Upper lobe of left lung (tissue), 6 donors: ENCODE measurements around the gene ITGAX. TPM values are rescaled to one million over a fixed set of nuclear protein-coding genes. Genes with fewer than 3 reads are reported as not detected.

Experiments
- ATAC-seq, 2 donors: fragments of 200-7000 bp; cut with Tn5 transposase; one replicate each; pipeline ENCODE4 v1.9.1; 2022; ENCODE audit warnings: mild to moderate bottlenecking in 2 of 2, moderate library complexity in 2 of 2; ENCODE audit not compliant: low FRiP score in 2 of 2
- DNase-seq, 2 donors: peaks; one replicate each; pipeline ENCODE4 v3.0.0-alpha.2; 2019 to 2020
- H3K27ac ChIP-seq, 4 donors: fragments of 200-600 bp; sonication (generic); one replicate each; pipeline ENCODE4 v1.5.1; 2016 to 2019
- H3K27me3 ChIP-seq, 4 donors: fragments of 200-600 bp; sonication (generic); one replicate each; pipeline ENCODE4 v1.5.1; 2017 to 2019
- H3K36me3 ChIP-seq, 4 donors: fragments of 200-600 bp; sonication (generic); one replicate each; pipeline ENCODE4 v1.5.1; 2016 to 2019
- H3K4me1 ChIP-seq, 4 donors: fragments of 200-600 bp; sonication (generic); one replicate each; pipeline ENCODE4 v1.5.1; 2018 to 2019
- H3K4me3 ChIP-seq, 4 donors: fragments of 200-600 bp; sonication (generic); one replicate each; pipeline ENCODE4 v1.5.1; 2017 to 2019; ENCODE audit warnings: mild to moderate bottlenecking in 2 of 4, moderate library complexity in 1 of 4
- H3K9me3 ChIP-seq, 4 donors: fragments of 200-600 bp; sonication (generic); one replicate each; pipeline ENCODE4 v1.5.1; 2018 to 2019
- EP300 ChIP-seq, 4 donors: sonication (generic); formaldehyde crosslinking; IDR thresholded peaks; one replicate each; pipeline ENCODE4 v1.5.1; 2017; ENCODE audit warnings: antibody characterized with exemption in 4 of 4, control low read depth in 2 of 4
- POLR2A ChIP-seq, 4 donors: fragments of 450-650 bp; IDR thresholded peaks; one replicate each; pipeline ENCODE4 v1.5.1; 2016 to 2017; ENCODE audit warnings: antibody characterized with exemption in 4 of 4, mild to moderate bottlenecking in 2 of 4
- POLR2AphosphoS5 ChIP-seq, 2 donors: sonication (generic); formaldehyde crosslinking; IDR thresholded peaks; one replicate each; pipeline ENCODE4 v1.5.1; 2017; ENCODE audit warnings: antibody characterized with exemption in 2 of 2
- WGBS, 2 donors: methylation state at CpG; one replicate each; pipeline ENCODE4 v1.1.5; 2017 to 2018; 5-methylcytosine and 5-hydroxymethylcytosine counted together
- total RNA-seq, 6 donors: library from RNA; depleted of rRNA in 4 of 6; stranded (reverse); fragments of >200 nt in 4 of 6; gene quantifications; one replicate each; pipeline versions ENCODE4 v1.1.0 to v1.2.1, GENCODE V29; 2016 to 2021
- TF ChIP-seq, protein P1 (sequence below), 6 experiments: fragments of 450-650 bp in 4 of 6; fragments of 200-600 bp in 2 of 6; sonication (generic) in 2 of 6; IDR thresholded peaks; one replicate each; pipeline ENCODE4 v1.5.1; 2016 to 2019; ENCODE audit warnings: antibody characterized with exemption in 6 of 6
- donor health status: DM: no; HTN: no; CAD: no; lungs with moderate emphysema.
- donor health status: DM: no; HTN: yes; CAD: no; lungs with severe emphysema.

ITGAX gene
- total RNA-seq, 6 donors from 2014 or later: 24.0 to 318 (median 134) TPM

DNA sequence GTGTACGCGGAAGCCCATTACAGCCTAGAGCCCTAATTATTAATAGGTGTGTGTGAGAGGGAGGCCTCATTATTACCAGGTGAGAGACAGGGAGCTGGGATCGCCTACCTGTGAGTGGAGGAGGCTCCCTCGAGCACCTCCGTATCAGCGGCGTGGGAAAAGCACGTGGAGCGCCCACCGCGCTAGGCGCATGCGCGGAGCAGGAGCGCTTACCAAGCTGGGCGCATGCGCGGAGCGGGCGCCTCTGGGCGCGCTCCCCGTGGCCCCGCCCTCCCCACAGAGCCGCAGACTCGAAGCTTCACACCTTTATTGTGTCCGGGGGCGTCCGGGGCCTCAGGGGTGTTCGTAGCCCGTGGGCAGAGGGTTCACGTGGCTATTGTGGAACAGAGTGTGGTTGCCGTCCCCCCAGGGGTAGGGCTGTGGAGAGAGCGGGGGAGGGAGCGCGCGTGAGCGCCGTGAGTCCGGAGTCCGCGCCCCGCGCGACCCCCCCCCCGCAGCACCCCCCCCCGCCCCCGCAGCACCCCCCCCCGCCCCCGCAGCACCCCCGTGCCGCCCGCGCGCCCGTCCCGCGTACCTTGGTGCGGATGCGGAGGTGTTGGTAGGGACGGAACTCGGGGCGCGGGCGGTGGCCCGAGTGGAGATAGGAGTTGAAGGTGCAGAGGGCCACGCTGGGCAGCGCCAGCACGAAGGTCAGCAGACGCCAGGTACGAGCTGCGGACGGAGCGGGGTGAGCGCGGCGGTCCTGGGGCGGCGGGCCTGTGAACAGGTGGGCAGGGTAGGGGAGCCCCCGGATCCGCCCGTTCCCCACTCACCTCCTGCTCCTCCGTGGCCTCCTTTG lies 72.7 kb downstream of the ITGAX start:
- H3K4me3 ChIP-seq: peak overlapping the region in 3 of 4 donors; percentile 32 to 47 (median 39)
- H3K27ac ChIP-seq: no peak overlapping the region
- no peaks in the 10 kb centered on the region for H3K36me3 ChIP-seq
- H3K9me3 ChIP-seq: no peaks in the 10 kb centered on the region
- peaks cover 3 to 6% (median 5%) of the 10 kb centered on the region in 4 donors for H3K4me1 ChIP-seq
- WGBS, 2 donors: 15 to 31% methylated on average over 18 to 70 of the region's 83 CpGs
- DNase-seq (peak; percentile 29 to 94), ATAC-seq (peak in 1 of 2 donors; percentile 82)
- H3K27me3 ChIP-seq: no peaks in the 10 kb centered on the region
- TF ChIP-seq, protein P1, sequence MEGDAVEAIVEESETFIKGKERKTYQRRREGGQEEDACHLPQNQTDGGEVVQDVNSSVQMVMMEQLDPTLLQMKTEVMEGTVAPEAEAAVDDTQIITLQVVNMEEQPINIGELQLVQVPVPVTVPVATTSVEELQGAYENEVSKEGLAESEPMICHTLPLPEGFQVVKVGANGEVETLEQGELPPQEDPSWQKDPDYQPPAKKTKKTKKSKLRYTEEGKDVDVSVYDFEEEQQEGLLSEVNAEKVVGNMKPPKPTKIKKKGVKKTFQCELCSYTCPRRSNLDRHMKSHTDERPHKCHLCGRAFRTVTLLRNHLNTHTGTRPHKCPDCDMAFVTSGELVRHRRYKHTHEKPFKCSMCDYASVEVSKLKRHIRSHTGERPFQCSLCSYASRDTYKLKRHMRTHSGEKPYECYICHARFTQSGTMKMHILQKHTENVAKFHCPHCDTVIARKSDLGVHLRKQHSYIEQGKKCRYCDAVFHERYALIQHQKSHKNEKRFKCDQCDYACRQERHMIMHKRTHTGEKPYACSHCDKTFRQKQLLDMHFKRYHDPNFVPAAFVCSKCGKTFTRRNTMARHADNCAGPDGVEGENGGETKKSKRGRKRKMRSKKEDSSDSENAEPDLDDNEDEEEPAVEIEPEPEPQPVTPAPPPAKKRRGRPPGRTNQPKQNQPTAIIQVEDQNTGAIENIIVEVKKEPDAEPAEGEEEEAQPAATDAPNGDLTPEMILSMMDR (IDR thresholded peaks at IDR 0.05): no peak

DNA sequence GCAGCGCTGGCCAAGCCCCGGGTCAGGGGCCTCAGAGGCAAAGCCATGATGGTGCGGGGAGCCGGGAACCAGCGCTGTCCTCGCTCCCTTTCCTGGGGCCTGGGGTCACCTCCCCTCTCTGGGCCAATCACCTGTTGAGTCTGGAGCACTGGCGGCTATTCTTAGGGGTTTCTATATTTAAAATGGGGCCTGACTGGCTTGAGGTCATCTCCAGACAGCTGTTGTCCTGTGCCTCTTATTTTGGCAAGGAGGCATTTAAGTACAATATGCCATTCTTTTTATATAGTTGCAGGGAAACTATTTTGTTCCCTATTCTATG lies 73.3 kb downstream of the ITGAX start, which contains the start of gene COX6A2:
Gene COX6A2 (minus strand): TSS at position 82 of the 319 bp plus-strand sequence. CDS start 35 bp downstream, at position 47.
- WGBS, 2 donors: 29 to 65% methylated on average over 1 to 7 of the region's 7 CpGs
- Histone ChIP-seq H3K4me3 (peak within 1 kb of the TSS in 3 of 4 donors; percentile 32 to 47 (median 39)), H3K9me3 (no peaks in the 10 kb centered on the region), H3K36me3 (no peaks in the 10 kb centered on the region), H3K4me1 (peaks cover 3 to 6% (median 5%) of the 10 kb centered on the region in 4 donors), H3K27me3 (no peaks in the 10 kb centered on the region), H3K27ac (no peak within 1 kb of the TSS)
- ATAC-seq (peak in 1 of 2 donors; percentile 17), DNase-seq (no peak)
- TF ChIP-seq, protein P1 (IDR thresholded peaks at IDR 0.05): no peak
- TF ChIP-seq POLR2A (IDR thresholded peaks at IDR 0.05) (no peak), EP300 (IDR thresholded peaks at IDR 0.05) (no peak), POLR2AphosphoS5 (IDR thresholded peaks at IDR 0.05) (no peak)

GRCh38 chr16:31428638-31429247 lies 73.8 kb downstream of the ITGAX start:
- 80 to 81% methylated on average over 7 of the region's 7 CpGs for WGBS, 2 donors
- Histone ChIP-seq H3K27ac (no peak overlapping the region), H3K4me3 (no peak overlapping the region), H3K27me3 (no peaks in the 10 kb centered on the region), H3K4me1 (peaks cover 3 to 6% (median 5%) of the 10 kb centered on the region in 4 donors), H3K9me3 (no peaks in the 10 kb centered on the region), H3K36me3 (no peaks in the 10 kb centered on the region)
- TF ChIP-seq EP300 (IDR thresholded peaks at IDR 0.05) (no peak), POLR2AphosphoS5 (IDR thresholded peaks at IDR 0.05) (no peak), POLR2A (IDR thresholded peaks at IDR 0.05) (no peak)
- TF ChIP-seq, protein P1 (IDR thresholded peaks at IDR 0.05): no peak
- ATAC-seq (no peak), DNase-seq (no peak)

DNA sequence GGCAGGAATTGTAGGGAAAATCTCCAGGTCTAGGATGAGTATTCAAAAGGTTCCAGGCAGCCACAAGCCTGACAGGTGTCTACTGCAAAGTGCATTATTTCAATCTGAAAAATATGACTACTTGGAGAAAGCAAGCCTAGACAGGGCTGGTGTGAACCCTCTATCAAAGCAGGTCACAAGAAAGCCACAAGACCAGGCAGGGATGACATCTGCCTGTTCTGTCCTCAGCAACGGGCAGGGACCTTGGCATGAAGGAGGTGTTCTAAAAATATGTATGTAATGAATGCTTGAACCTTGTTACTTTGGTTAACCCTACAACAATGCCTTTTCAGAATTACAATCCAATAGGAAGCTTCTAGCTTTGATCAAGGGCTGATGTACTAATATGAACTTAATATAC lies 74.3 kb downstream of the ITGAX start:
- WGBS, 2 donors: 13 to 50% methylated on average over 1 of the region's 1 CpG
- no peaks in the 10 kb centered on the region for H3K36me3 ChIP-seq
- H3K4me3 ChIP-seq: no peak overlapping the region
- H3K4me1 ChIP-seq: peaks cover 3 to 6% (median 5%) of the 10 kb centered on the region in 4 donors
- no peaks in the 10 kb centered on the region for H3K27me3 ChIP-seq
- DNase-seq: no peak
- ATAC-seq: no peak
- TF ChIP-seq, protein P1 (IDR thresholded peaks at IDR 0.05): no peak
- TF ChIP-seq EP300 (IDR thresholded peaks at IDR 0.05): no peak
- no peak for TF ChIP-seq POLR2AphosphoS5 (IDR thresholded peaks at IDR 0.05)
- no peak for TF ChIP-seq POLR2A (IDR thresholded peaks at IDR 0.05)
- H3K9me3 ChIP-seq: no peaks in the 10 kb centered on the region
- H3K27ac ChIP-seq: no peak overlapping the region
